Panc1 (cell line): ENCODE measurements around the gene C4orf50. TPM values are rescaled to one million over a fixed set of nuclear protein-coding genes. Genes with fewer than 3 reads are reported as not detected.

Experiments used
- ATAC-seq: fragments of 200-7000 bp; cut with Tn5 transposase; 2 replicates; pipeline ENCODE4 v1.9.1; 2020; ENCODE audit warnings: mild to moderate bottlenecking, moderate library complexity
- BruUV-seq: library from RNA; stranded (reverse); fragments of 400-500 nt; replicated peaks from 2 replicates; lab custom pipeline; 2021; lab: Mats Ljungman, UMichigan
- CTCF ChIA-PET: fragments of 300-600 bp; sonication (Branson Sonifier 250); formaldehyde crosslinking; loops from one replicate; lab custom pipeline; 2022; ENCODE audit warnings: antibody characterized with exemption; lab: Charles Lee
- POLR2A ChIA-PET: fragments of 300-600 bp; sonication (Branson Sonifier 250); formaldehyde crosslinking; loops from one replicate; lab custom pipeline; 2022; ENCODE audit warnings: antibody characterized with exemption; lab: Charles Lee
- DNase-seq: peaks from one replicate; pipeline ENCODE4 v3.0.0-alpha.2; 2010; ENCODE audit warnings: low read depth, low spot score
- H3K27ac ChIP-seq: 2 replicates; pipeline ENCODE4 v1.5.1; 2011; ENCODE audit warnings: mild to moderate bottlenecking, low read length, inconsistent platforms
- H3K27me3 ChIP-seq: fragments of 200-500 bp; sonication (Bioruptor generic); 2 replicates; pipeline ENCODE4 v1.6.0; 2014; ENCODE audit warnings: low read length, inconsistent platforms; ENCODE audit not compliant: control insufficient read depth, insufficient read depth
- H3K36me3 ChIP-seq: fragments of 200-500 bp; sonication (Bioruptor generic); 2 replicates; pipeline ENCODE4 v1.5.1; 2014; ENCODE audit warnings: inconsistent platforms, mild to moderate bottlenecking, low read length, moderate library complexity; ENCODE audit not compliant: control insufficient read depth, insufficient read depth
- H3K4me1 ChIP-seq: 2 replicates; pipeline ENCODE4 v1.5.1; 2011; ENCODE audit warnings: inconsistent platforms, mild to moderate bottlenecking, low read length, moderate library complexity; ENCODE audit not compliant: control insufficient read depth, insufficient read depth
- H3K4me3 ChIP-seq, 2 experiments: 2 replicates each; pipeline ENCODE4 v1.5.1; 2011 to 2012; ENCODE audit warnings: low read depth in 2 of 2, low read length in 2 of 2, mild to moderate bottlenecking in 2 of 2, inconsistent platforms in 1 of 2, moderate library complexity in 1 of 2
- H3K9me3 ChIP-seq: fragments of 200-500 bp; sonication (Bioruptor generic); 2 replicates; pipeline ENCODE4 v1.5.1; 2014; ENCODE audit warnings: low read depth, mild to moderate bottlenecking, inconsistent platforms, low read length, moderate library complexity; ENCODE audit not compliant: control insufficient read depth, insufficient read depth
- CTCF ChIP-seq: fragments of 450-650 bp; IDR thresholded peaks from 2 replicates; pipeline ENCODE4 v1.5.1; 2017; ENCODE audit warnings: mild to moderate bottlenecking
- POLR2AphosphoS5 ChIP-seq: IDR thresholded peaks from 2 replicates; pipeline ENCODE4 v1.6.1; 2012; ENCODE audit warnings: mild to moderate bottlenecking, low read depth, low read length, moderate library complexity
- REST ChIP-seq, 2 experiments: IDR thresholded peaks; 2 replicates each; pipeline ENCODE4 v1.6.1; 2011 to 2012; ENCODE audit warnings: low read depth in 2 of 2, control low read depth in 1 of 2, low read length in 1 of 2, mild to moderate bottlenecking in 1 of 2, moderate library complexity in 1 of 2; ENCODE audit not compliant: insufficient read depth in 1 of 2
- SIN3A ChIP-seq: IDR thresholded peaks from 2 replicates; pipeline ENCODE4 v1.6.1; 2012; ENCODE audit warnings: low read depth, mild to moderate bottlenecking, low read length, moderate library complexity, borderline replicate concordance; ENCODE audit not compliant: insufficient read depth
- TCF7L2 ChIP-seq: IDR thresholded peaks from 2 replicates; pipeline ENCODE4 v1.6.1; 2011; ENCODE audit warnings: mild to moderate bottlenecking, low read depth, low read length, inconsistent platforms
- in situ Hi-C: cut with HindIII; loops from 2 replicates; pipeline ENCODE4 v1.10.0; 2016; ENCODE audit warnings: low sequenced_read_pairs, low pct_unique_long_range_greater_than_20kb
- intact Hi-C: fragments of 100-400 bp; cut with micrococcal nuclease; formaldehyde crosslinking; loops from one replicate; pipeline ENCODE4 v1.10.0; 2022; ENCODE audit not compliant: unreplicated experiment
- total RNA-seq: library from RNA; stranded (reverse); gene quantifications from one replicate; pipeline ENCODE4 v1.2.1, GENCODE V29; 2021; ENCODE audit not compliant: unreplicated experiment

The C4orf50 gene
- total RNA-seq, 1 experiment from 2014 or later: under 0.01 TPM

- BruUV-seq: no TSS peak
- intact Hi-C loops (no loop called here), in situ Hi-C loops (no loop called here)
- no peak overlapping the region for H3K4me3 ChIP-seq
- no peaks in the 10 kb centered on the region for H3K27me3 ChIP-seq
- ChIA-PET CTCF (no interaction called here), POLR2A (no interaction called here)
- TF ChIP-seq SIN3A (no peak), REST (IDR thresholded peaks at IDR 0.05; ENCODE audit: insufficient read depth in 1 of 2, low read depth in 2 of 2, low read length in 1 of 2) (no peak; a peak in 1 of 4 replicates), TCF7L2 (no peak), POLR2AphosphoS5 (no peak), CTCF (no peak)
- no peaks in the 10 kb centered on the region for H3K36me3 ChIP-seq
- ATAC-seq: no peak
- H3K9me3 ChIP-seq: no peaks in the 10 kb centered on the region
- no peaks in the 10 kb centered on the region for H3K4me1 ChIP-seq
- H3K27ac ChIP-seq: no peak overlapping the region
- no peak for DNase-seq
Observed at GRCh38 chr4:5928274-5928673, 90.0 kb downstream of the C4orf50 start.

- DNase-seq (no peak), ATAC-seq (no peak)
- H3K27me3 ChIP-seq: no peaks in the 10 kb centered on the region
- H3K4me3 ChIP-seq: no peak overlapping the region
- no peaks in the 10 kb centered on the region for H3K4me1 ChIP-seq
- BruUV-seq: no TSS peak
- TF ChIP-seq REST (IDR thresholded peaks at IDR 0.05; ENCODE audit: insufficient read depth in 1 of 2, low read depth in 2 of 2, low read length in 1 of 2) (no peak), CTCF (no peak), SIN3A (no peak), POLR2AphosphoS5 (no peak), TCF7L2 (no peak)
- intact Hi-C loops (no loop called here), in situ Hi-C loops (no loop called here)
- ChIA-PET CTCF (no interaction called here), POLR2A (no interaction called here)
- H3K27ac ChIP-seq: no peak overlapping the region
- H3K9me3 ChIP-seq: no peaks in the 10 kb centered on the region
- no peaks in the 10 kb centered on the region for H3K36me3 ChIP-seq
Observed at GRCh38 chr4:5927747-5928146, 90.5 kb downstream of the C4orf50 start.
